IPS-18c (cell line): ENCODE results near the gene MGME1.

Source experiments
- H3K4me3 ChIP-seq: 2 replicates; pipeline ENCODE4 v1.7.0; 2013; ENCODE audit warnings: low read depth, mild to moderate bottlenecking, low read length, moderate library complexity; ENCODE audit not compliant: insufficient read depth
- H3K9me3 ChIP-seq: one replicate; pipeline ENCODE4 v1.6.1; 2013; ENCODE audit warnings: mild to moderate bottlenecking, low read length, moderate library complexity; ENCODE audit not compliant: control insufficient read depth, insufficient read depth

Gene MGME1

DNA sequence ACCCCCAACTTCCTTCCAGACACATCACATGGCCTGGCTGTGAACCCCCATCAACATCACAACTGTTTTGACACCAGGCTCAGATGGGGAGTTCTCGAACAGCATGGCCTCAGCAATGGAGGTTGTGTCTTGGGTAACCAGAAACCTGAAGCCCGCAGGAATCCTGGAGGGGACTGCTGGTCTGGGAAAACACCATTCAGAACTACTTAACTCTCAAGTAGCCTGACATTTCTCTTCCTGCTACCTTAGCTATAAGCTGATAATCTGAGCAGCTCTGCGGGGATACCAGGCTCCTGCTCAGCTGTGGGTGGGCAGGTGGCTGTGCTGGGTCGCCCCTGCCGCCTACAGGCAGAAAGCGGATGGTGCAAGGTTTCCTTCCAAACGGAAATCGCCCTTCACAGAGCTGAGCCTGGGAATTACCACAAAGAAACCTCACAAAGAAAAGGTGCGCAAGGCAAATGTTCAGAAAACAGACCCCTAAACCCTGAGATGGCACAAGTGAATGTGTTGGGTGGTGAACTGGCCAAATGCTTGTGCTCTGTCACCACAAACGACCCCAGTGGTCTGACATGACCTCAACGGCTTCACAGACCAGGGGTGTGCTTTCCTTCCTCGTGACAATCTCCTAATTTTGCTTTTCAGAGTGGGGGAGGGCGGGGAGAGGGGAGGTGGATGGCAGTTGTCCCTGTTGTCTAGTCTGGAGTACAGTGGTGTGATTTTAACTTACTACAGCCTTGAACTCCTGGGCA lies 29.8 kb upstream of the MGME1 start:
- no peaks in the 10 kb centered on the region for H3K9me3 ChIP-seq
- H3K4me3 ChIP-seq: no peak overlapping the region

DNA sequence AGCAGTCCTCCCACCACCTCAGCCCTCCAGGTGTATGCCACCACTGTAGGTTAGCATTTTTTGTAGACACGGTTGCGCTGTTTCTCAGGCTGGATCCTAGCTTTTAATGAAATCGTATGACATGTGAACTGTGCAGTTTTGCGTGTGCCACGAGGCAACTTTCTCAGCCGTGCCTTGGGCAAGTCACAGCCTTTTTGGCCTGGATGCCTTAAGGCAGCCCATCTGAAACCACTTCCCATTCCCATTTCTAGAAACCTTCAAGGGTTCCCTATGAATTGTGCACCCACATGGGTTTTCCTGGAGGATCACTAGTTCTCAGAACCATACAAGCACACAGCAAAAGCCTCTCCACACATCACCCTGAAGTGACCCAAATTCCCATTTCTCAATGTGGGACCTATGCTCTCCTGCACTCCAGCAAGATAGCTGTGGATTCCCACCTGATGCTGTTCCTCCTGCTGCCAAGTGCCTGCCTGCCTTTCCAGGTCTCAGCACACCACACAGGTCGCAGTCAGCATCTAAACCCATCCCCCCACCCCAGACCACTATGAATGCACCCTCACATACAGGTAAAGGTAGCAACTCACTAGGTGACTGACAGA lies 29.1 kb upstream of the MGME1 start:
- no peaks in the 10 kb centered on the region for H3K9me3 ChIP-seq
- H3K4me3 ChIP-seq: no peak overlapping the region

DNA sequence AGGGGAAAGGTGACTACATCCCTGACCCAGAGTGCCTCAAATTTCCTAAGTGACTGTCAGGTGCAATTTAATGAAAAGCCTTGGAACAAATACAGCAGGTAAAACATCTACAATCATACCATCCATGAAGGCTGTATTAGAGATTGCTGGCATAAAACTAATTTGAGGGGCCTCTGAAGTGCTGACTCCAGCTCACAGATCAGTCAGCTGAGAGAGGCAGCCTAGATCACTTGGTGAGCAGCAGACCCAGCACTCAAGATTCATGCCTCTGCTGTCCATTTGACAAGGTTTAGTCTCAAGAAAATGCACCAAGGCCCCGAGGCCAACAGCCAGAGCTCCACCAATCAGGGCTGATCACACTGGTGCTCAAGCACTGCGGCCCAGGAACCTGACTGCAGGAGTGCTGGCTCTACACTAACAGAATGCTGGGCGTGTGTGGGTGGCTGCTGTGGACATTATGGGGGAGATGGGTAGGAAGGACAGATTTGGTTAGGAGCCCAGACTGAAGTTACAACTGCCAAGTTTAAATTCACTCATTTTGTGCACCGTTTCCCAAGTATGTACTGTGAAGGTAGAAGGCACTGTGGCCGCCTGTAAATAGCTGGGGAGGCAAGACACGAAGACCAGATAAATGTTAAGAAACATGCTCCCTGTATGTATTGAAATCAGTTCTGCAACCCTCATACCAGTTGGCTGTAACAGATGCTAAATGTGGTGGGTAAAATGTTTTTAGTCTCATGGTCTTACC lies 28.4 kb upstream of the MGME1 start:
- Histone ChIP-seq H3K4me3 (no peak overlapping the region), H3K9me3 (no peaks in the 10 kb centered on the region)

DNA sequence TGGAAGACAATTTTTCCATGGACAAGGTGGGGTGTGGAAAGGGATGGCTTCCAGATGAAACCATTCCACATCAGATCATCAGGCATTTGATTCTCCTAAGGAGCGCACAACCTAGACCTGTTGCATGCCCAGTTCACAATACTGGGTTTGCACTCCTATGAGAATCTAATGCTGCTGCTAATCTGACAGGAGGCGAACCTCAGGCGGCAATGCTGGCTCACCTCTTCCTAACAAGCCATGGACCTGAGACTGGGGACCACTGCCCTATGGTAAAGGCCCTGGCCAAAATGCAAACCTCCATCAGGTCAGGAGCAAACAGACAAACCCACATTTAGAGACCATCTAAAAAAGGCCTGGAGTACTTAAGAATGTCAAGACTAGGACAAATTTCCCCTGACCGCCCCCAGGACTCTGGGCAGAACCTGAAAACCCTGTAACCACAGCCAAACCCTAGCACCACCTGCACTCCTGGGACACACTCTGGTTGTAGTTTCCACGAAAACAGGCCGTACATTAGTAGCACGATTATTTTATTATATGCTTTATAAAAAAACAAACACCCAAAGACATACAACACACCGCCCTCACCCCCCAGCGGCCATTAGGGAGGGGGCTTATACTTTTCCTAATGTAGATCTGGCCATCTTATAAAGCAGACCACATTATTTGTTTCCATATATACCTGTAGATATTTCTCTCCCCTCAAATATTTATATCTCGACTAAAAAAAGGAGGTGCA lies 27.6 kb upstream of the MGME1 start:
- H3K4me3 ChIP-seq: no peak overlapping the region
- no peaks in the 10 kb centered on the region for H3K9me3 ChIP-seq

DNA sequence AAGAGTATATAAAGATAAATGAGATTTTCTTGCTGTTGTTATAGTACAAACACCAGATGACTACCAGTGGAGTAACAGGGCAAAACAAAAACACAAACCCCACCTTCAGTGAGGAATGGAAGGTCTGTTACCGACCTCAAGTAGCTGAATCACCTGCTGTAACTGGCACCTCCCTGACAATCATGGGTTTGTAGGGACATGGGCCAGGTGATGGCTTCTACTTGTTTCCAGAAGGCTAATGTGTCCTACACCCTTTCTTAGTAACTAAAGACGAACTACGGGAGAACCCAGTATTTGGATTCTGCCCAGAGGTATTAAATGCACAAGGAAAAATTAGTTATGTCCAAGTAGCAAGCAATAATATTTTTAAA lies 27.0 kb upstream of the MGME1 start:
- Histone ChIP-seq H3K4me3 (no peak overlapping the region), H3K9me3 (no peaks in the 10 kb centered on the region)

DNA sequence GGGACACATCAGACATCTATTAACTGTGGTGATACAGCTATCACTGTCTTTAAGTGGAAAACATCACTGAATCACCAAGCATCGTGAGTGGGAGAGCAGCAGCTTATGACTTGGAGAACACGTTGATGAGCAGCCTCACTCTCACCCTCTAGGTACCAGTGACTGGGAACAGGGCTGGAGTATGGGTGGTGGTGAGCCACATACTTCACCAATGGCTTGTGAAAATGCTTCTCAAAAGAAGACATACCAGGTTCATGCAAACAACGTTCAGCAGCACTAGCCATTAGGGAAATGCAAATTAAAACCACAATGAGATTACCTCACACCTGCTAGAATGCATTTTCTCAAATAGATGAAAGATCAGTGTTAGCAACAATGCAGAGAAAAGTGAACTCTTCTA lies 25.5 kb upstream of the MGME1 start:
- H3K9me3 ChIP-seq: no peaks in the 10 kb centered on the region

DNA sequence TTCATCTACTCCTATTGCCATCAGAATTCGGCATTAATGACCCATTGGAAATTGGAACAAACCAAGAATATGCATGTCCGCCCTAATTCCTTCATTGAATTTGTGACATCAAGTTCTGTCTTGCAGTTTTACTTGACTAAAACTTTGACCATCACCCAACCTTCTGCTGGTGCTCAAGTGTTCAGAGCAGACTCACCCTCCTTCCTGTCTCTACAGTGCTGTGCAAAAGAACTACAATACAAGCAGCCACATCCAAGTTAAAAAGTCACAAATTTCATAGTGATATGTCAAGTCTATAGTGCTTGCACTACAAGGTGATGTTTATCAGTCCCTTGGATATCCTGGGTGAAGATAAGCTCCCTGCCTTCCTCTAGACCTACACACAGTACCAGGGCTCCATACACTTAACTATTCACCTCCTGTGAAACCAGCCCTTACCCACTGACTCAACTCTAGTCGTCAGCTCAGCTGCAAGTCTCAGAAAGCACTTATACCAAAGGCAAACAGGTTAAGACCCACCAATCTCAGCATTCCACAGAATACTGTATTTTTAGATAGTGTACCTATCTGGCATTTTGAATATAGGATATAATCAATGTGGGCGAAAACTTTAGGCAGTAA lies 23.9 kb upstream of the MGME1 start:
- Histone ChIP-seq H3K9me3 (no peaks in the 10 kb centered on the region), H3K4me3 (no peak overlapping the region)

More for the DNA sequence above, 25.5 kb upstream of the MGME1 start:
- no peak overlapping the region for H3K4me3 ChIP-seq

DNA sequence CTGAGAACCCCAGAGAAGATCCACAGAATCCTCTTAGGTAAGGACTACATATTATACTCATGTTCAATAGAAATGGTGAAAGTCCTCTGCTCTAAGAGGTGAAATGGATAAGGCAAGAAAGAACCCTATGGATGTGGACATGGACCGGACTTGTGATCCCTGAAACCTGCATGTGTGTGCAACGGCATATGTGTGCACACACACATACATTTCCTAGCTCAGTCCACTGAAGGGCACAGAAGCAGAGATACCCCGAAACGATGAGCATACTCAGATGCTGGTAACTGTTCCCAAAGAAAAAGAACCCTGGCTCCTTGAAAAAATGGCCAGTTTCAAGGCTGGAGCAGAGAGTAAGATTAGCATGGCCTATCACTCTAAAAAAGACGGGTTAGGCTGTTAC lies 22.8 kb upstream of the MGME1 start:
- Histone ChIP-seq H3K4me3 (no peak overlapping the region), H3K9me3 (no peaks in the 10 kb centered on the region)

DNA sequence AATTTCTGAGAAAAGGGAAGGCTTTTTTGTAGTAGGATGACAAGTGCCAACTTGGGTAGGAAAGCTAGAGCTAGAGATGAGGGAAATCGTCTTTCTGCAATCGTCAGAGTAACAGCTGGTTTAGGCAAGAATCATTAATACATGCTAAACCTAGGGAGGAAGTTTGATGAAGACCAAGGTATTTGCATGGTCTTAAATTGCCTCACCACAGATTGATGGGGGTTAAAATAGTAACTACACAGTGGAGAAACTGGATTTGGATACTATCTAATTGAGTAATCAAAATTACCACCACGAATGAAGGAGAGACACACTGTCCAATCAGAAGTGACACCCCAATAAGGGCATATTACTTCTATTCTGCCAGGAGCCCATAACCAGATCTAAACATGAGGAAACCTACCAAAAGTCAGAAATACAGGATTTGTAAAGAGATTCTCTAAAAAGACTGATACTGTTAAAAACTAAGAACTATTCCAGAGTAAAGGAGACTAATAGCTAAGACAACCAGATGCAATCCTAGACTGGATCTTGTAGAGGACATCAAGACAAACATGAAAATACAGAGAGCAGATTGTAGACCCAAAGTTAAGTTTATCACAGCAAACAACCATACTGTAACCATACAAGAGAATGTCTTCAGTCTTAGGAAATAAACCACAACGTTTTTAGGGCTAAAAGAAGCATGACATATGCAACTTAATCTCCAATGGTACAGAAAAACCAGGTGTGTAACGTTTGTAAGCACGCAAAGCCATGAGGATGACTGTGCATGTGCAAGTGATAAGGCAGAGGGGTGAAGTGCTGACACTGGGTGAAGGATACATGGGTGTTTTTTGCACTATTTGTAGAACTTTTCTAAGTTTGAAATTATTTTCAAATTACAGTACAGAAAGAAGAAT lies 22.0 kb upstream of the MGME1 start:
- no peaks in the 10 kb centered on the region for H3K9me3 ChIP-seq

DNA sequence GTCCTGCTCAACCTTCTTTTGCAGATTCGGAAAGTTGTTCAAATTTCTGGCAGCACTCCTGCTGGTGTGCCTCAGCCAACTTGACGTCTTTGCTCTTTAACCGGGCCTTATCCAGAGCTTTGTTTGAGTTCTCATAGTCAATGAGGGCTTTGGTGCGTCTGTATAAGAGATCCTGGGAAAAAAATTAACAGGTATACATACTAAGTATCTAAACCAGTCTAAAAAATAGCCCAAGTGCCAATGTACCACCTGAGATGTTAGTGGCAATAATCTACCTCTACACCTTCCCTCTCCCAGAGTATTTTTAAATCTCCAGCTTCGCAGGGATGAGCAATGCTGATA lies 21.4 kb upstream of the MGME1 start:
- H3K9me3 ChIP-seq: no peaks in the 10 kb centered on the region
- no peak overlapping the region for H3K4me3 ChIP-seq

More for the DNA sequence above, 22.0 kb upstream of the MGME1 start:
- no peak overlapping the region for H3K4me3 ChIP-seq

DNA sequence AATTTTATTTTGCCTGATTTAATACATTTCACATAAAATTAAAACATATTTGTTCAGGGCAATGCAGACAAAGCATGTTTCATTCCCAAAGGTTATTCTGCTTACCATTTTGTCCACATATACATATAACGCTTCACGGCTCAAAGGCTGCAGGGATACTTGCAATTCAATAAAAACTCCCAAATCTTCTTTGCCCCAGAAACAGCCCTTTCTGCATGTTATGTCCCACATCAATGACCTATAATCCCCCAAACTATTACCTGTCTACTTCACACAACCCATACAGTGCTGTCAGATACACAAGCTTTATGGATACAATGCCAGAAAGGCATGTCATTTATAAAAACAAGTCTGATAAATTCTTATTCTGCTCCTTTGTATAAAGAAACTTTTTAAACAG lies 20.4 kb upstream of the MGME1 start:
- H3K4me3 ChIP-seq: no peak overlapping the region
- no peaks in the 10 kb centered on the region for H3K9me3 ChIP-seq

DNA sequence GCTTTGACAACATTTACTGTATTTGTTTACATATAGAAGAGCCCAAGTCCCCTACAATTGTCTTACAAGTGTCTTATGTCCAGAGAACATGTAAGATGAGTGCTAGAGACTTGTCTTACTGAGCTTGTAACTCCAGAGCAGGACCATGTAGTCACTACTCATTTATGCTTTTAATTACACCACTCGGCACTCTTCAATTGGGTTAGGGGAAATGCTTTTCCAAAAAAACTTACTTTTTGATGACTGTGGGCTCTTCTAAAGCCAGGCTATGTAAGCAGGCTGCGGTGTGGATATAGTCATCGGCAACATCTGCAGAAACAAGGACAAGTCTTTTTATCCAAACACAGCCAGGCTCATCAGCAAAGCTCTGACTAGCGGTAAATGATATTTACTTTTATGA lies 18.9 kb upstream of the MGME1 start:
- Histone ChIP-seq H3K9me3 (no peaks in the 10 kb centered on the region), H3K4me3 (no peak overlapping the region)

DNA sequence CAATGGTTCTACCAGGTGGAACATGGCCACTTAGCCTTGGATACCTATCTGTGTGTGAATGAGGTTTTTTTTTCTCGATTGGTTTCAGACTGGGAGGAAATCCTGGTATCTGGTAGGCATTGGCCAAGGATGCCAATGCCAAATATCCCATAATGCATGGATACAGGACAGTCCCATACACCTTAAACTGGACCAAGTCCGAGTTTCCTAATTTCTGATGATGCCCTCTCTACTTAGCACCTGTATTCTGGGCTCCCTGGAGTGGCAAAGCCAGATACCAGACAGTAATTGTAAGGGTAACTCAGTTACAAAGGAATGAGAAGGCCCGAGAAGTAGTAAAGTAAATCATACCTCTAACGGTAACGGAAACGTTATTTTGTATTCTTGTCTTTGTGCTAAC lies 18.1 kb upstream of the MGME1 start:
- Histone ChIP-seq H3K9me3 (no peaks in the 10 kb centered on the region), H3K4me3 (no peak overlapping the region)

DNA sequence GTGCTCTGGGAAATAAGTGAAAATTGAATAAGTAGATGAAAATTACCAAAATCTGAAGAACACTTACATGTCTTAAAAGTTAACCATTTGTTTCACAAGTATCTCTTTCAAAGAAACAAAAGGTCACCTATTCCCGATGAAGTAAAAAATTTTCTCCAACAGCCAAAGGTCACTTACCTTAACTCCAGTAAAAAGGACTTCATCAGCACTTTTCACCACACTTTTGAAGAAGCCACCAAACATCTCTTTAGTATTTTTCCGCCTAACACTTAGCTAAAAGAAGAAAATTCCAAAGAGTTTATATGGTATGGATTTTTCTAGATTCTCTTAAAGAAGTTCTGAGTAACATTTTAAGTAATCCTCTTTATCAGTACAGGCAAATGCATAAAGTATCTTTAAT lies 17.5 kb upstream of the MGME1 start:
- Histone ChIP-seq H3K4me3 (no peak overlapping the region), H3K9me3 (no peaks in the 10 kb centered on the region)

DNA sequence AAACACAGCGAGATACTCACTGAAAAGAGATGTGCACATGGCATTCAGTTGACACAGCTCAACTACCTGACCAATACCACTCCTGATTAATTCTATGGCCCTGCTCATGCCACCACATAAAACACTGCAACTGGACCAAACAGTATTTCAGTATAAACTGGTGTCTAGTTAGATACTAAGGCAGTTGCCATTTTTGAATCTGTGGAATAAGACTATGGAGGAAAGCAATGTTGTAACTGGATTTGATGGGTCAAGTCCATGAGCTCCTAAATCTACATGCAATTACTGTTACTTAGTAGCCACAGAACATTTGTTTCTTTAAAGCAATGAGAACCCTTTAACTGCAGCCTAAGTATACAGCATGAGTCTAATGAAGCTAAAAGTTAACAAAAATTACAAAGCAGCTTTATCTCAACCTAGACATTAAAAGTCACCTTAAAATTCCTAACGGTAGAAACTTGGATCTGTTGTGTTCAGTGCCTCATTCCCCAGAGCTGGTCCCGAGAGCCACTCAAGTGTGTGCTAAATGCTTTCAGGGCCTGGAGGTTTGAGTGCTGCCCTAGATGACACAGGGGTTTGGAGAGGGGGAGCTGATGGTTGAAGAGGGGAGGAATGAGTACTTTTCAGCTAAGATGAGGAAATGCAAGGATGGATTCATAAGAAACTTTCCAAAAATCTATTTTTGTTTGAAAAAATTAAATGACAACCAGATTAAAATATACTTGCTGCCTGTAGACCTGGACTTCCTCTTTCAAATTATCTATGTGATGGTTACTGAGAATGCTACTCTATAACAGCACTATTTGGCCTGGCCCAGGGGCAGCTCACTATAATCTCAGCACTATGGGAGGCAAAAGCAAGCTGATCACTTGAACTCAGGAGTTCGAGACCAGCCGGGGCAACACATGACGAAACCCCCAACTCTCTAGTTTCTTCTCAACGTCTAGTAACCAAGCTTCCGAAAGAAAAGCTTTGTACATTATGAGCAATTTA lies 15.8 kb upstream of the MGME1 start:
- Histone ChIP-seq H3K4me3 (no peak overlapping the region), H3K9me3 (no peaks in the 10 kb centered on the region)

DNA sequence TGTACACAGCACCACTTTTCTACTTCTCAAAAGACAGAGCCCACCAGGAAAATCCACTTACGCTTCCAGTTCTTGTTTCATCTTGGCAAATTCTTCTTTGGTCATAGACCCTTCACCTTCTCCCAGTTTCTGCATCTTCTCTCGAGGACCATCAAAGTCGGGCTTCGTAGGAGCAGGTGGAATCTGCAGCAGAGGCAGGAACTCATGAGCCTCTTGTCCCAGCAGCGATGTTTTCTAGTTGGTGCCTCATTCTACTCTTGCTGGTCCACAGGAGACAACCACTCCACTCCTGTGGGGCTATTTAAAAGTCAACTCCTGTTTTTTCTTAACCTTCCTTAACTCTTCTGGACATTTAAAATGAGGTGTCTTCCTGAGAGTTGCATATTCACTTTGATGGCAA lies 14.9 kb upstream of the MGME1 start:
- Histone ChIP-seq H3K4me3 (no peak overlapping the region), H3K9me3 (no peaks in the 10 kb centered on the region)
